NCI-H1694 (cell line): ENCODE results near the gene EEIG1.
"Not testable (repeated sequence)": the region's sequence is repeated elsewhere in the genome, so short reads cannot be mapped to it uniquely, and the experiment has no call there.

ENCODE experiments used
- DNase-seq: peaks from one replicate; lab custom pipeline; 2025; lab: John Stamatoyannopoulos, UW

Gene EEIG1

GRCh38 chr9:127980706-127981558 is at the start of gene EEIG1:
Gene EEIG1, minus strand, starts transcription at chr9:127980989. Its CDS starts 852 bp downstream, at chr9:127980137.
- peak; percentile 38 for DNase-seq

GRCh38 chr9:128027705-128028104 is 46.9 kb upstream of the EEIG1 start:
- DNase-seq, result no peak

GRCh38 chr9:128026773-128027541 is 46.2 kb upstream of the EEIG1 start:
- no peak for DNase-seq

GRCh38 chr9:128026255-128026772 is 45.5 kb upstream of the EEIG1 start:
- DNase-seq, result no peak

GRCh38 chr9:128025736-128026135 is 44.9 kb upstream of the EEIG1 start:
- DNase-seq, result no peak

- DNase-seq, result no peak
Measured at GRCh38 chr9:128024761-128025308, 44.0 kb upstream of the EEIG1 start.

GRCh38 chr9:128023671-128024070 is 42.9 kb upstream of the EEIG1 start:
- DNase-seq, result not testable (repeated sequence)

GRCh38 chr9:128022886-128023285 is 42.1 kb upstream of the EEIG1 start:
- DNase-seq, result no peak

GRCh38 chr9:128021098-128021497 is 40.3 kb upstream of the EEIG1 start:
- no peak for DNase-seq

GRCh38 chr9:128020692-128021091 is 39.9 kb upstream of the EEIG1 start:
- no peak for DNase-seq

- no peak for DNase-seq
Measured at GRCh38 chr9:128015696-128016095, 34.9 kb upstream of the EEIG1 start.

- DNase-seq, result no peak
Measured at GRCh38 chr9:128011071-128011817, 30.5 kb upstream of the EEIG1 start.

- DNase-seq, result no peak
Measured at GRCh38 chr9:128009639-128010038, 28.9 kb upstream of the EEIG1 start.

- DNase-seq, result no peak
Measured at GRCh38 chr9:128008171-128008570, 27.4 kb upstream of the EEIG1 start.

GRCh38 chr9:128007566-128008138 is 26.9 kb upstream of the EEIG1 start:
- DNase-seq, result no peak

GRCh38 chr9:128006332-128006996 is 25.7 kb upstream of the EEIG1 start:
- no peak for DNase-seq

GRCh38 chr9:128005923-128006322 is 25.1 kb upstream of the EEIG1 start:
- no peak for DNase-seq

- no peak for DNase-seq
Measured at GRCh38 chr9:128003966-128004604, 23.3 kb upstream of the EEIG1 start.

GRCh38 chr9:128002959-128003358 is 22.2 kb upstream of the EEIG1 start:
- DNase-seq, result no peak

- no peak for DNase-seq
Measured at GRCh38 chr9:128001779-128002298, 21.1 kb upstream of the EEIG1 start.
